BJ (cell line): ENCODE data around the gene TTC21B. TPM values are rescaled to one million over a fixed set of nuclear protein-coding genes. Genes with fewer than 3 reads are reported as not detected.

ENCODE experiments used
- CTCF ChIA-PET: fragments of 350-600 bp; formaldehyde crosslinking; extraction: SDS; loops from one replicate; lab custom pipeline; 2021; ENCODE audit warnings: antibody characterized with exemption, inconsistent platforms; lab: Yijun Ruan, JAX
- POLR2A ChIA-PET: fragments of 300-600 bp; sonication (Branson Sonifier 250); formaldehyde crosslinking; extraction: SDS; loops from one replicate; lab custom pipeline; 2021; ENCODE audit warnings: antibody characterized with exemption; lab: Charles Lee
- DNase-seq: peaks from one replicate; pipeline ENCODE4 v3.0.0-alpha.2; 2011; ENCODE audit warnings: low read depth
- H3K27me3 ChIP-seq: 2 replicates; pipeline ENCODE4 v1.6.0; 2011; ENCODE audit warnings: low read length; ENCODE audit not compliant: control insufficient read depth, insufficient read depth
- H3K36me3 ChIP-seq: 2 replicates; pipeline ENCODE4 v1.5.1; 2011; ENCODE audit warnings: low read length; ENCODE audit not compliant: control insufficient read depth, insufficient read depth
- H3K4me3 ChIP-seq: 2 replicates; pipeline ENCODE4 v1.5.1; 2011; ENCODE audit warnings: low read depth, mild to moderate bottlenecking, control low read depth, low read length
- polyA plus RNA-seq: library from polyadenylated mRNA; depleted of rRNA; stranded (reverse); fragments of >200 nt; gene quantifications from 2 replicates; pipeline ENCODE4 v1.2.3, GENCODE V29; 2011; rRNA removed
- TF ChIP-seq, protein P1 (sequence below): IDR thresholded peaks from 2 replicates; pipeline ENCODE4 v1.5.1; 2011; ENCODE audit warnings: low read depth, mild to moderate bottlenecking, control low read depth, inconsistent platforms, low read length, moderate library complexity; ENCODE audit not compliant: insufficient read depth

TTC21B gene
- polyA plus RNA-seq, 1 experiment: 12.1 TPM

DNA sequence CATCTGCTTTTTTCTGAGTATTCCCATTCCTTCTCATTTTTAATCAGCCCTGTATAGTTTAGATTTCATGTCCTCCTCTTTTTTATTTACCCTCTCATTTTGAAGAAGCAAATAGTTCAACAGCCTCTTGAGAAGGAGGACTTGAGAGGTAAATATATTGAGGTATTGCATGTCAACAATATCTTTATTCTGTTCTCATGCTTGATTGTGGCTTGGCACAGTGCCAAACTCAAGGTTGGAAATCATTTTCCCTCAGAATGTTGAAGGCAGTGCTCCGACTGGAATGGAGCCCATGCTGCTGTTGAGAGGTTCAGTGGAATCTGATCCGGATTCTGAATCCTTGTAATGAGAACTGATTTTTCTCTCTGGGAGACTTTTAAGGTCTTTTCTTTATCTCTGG is 128.5 kb downstream of the TTC21B start:
- no peak overlapping the region for H3K4me3 ChIP-seq
- H3K27me3 ChIP-seq: no peaks in the 10 kb centered on the region
- H3K36me3 ChIP-seq: no peaks in the 10 kb centered on the region
- ChIA-PET POLR2A (no interaction called here), CTCF (no interaction called here)
- no peak for DNase-seq
- TF ChIP-seq, protein P1, sequence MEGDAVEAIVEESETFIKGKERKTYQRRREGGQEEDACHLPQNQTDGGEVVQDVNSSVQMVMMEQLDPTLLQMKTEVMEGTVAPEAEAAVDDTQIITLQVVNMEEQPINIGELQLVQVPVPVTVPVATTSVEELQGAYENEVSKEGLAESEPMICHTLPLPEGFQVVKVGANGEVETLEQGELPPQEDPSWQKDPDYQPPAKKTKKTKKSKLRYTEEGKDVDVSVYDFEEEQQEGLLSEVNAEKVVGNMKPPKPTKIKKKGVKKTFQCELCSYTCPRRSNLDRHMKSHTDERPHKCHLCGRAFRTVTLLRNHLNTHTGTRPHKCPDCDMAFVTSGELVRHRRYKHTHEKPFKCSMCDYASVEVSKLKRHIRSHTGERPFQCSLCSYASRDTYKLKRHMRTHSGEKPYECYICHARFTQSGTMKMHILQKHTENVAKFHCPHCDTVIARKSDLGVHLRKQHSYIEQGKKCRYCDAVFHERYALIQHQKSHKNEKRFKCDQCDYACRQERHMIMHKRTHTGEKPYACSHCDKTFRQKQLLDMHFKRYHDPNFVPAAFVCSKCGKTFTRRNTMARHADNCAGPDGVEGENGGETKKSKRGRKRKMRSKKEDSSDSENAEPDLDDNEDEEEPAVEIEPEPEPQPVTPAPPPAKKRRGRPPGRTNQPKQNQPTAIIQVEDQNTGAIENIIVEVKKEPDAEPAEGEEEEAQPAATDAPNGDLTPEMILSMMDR: no peak

Other genes with a start within 250 kb of the TTC21B start
- gene GALNT3, start 159.5 kb downstream of the TTC21B start, polyA plus RNA-seq: 2.4 and 5.4 TPM in 2 replicates
- 0.28 and 0.88 TPM in 2 replicates for gene SCN1A, start 174.2 kb upstream of the TTC21B start, polyA plus RNA-seq